Measurements from ENCODE around the gene SDCBP2.

- TF ChIP-seq CTCF (IDR thresholded peaks at IDR 0.05) (no peak), KDM1A (IDR thresholded peaks at IDR 0.05; ENCODE audit: low read depth) (no peak), POLR2A (IDR thresholded peaks at IDR 0.05; ENCODE audit: low read length) (no peak), EHMT2 (IDR thresholded peaks at IDR 0.05; ENCODE audit: low read depth) (no peak), MAZ (IDR thresholded peaks at IDR 0.05; ENCODE audit: borderline replicate concordance, low read depth, low read length) (no peak)
These were observed 2.2 kb upstream of the SDCBP2 start for GRCh38 chr20:1331101-1331500.
